Activated CD4-positive, alpha-beta memory T cell treated with anti-CD3 and anti-CD28 coated beads, Interleukin-2, amount 10 ng/mL, durations not matched to agents 7 days and 5 days (primary cell): ENCODE results near the gene NDUFAF2. TPM values are rescaled to one million over a fixed set of nuclear protein-coding genes. Genes with fewer than 3 reads are reported as not detected.
"Not testable (repeated sequence)": the region's sequence is repeated elsewhere in the genome, so short reads cannot be mapped to it uniquely, and the experiment has no call there.

ENCODE experiments used
- CTCF ChIA-PET: fragments of 350-600 bp; sonication (Branson Sonifier 250); formaldehyde crosslinking; loops from one replicate; lab custom pipeline; 2021; ENCODE audit warnings: antibody characterized with exemption, inconsistent platforms; lab: Charles Lee
- POLR2A ChIA-PET: fragments of 350-600 bp; sonication (Branson Sonifier 250); formaldehyde crosslinking; loops from one replicate; lab custom pipeline; 2021; ENCODE audit warnings: antibody characterized with exemption; lab: Charles Lee
- DNase-seq: peaks from one replicate; pipeline ENCODE4 v3.0.0-alpha.2; 2020
- H3K27ac Mint-ChIP-seq: one replicate; pipeline ENCODE4 v1.8.0; 2021; ENCODE audit warnings: mild to moderate bottlenecking, mixed read lengths
- H3K27me3 Mint-ChIP-seq: one replicate; pipeline ENCODE4 v1.8.0; 2021; ENCODE audit warnings: mixed read lengths
- H3K36me3 Mint-ChIP-seq: one replicate; pipeline ENCODE4 v1.8.0; 2021; ENCODE audit warnings: low read depth, mixed read lengths
- H3K4me1 Mint-ChIP-seq: one replicate; pipeline ENCODE4 v1.8.0; 2021; ENCODE audit warnings: mixed read lengths
- H3K4me3 Mint-ChIP-seq: one replicate; pipeline ENCODE4 v1.8.0; 2021; ENCODE audit warnings: mild to moderate bottlenecking, mixed read lengths
- H3K9me3 Mint-ChIP-seq: one replicate; pipeline ENCODE4 v1.8.0; 2021; ENCODE audit warnings: mixed read lengths
- total RNA-seq, 2 experiments: library from RNA; stranded (reverse); gene quantifications; one replicate each; pipeline ENCODE4 v1.2.3, GENCODE V29; 2021

Gene NDUFAF2
- total RNA-seq, 2 experiments from 2014 or later: 18.3 to 21.1 TPM

- no peak overlapping the region for H3K4me3 Mint-ChIP-seq
- peaks cover 3% of the 10 kb centered on the region for H3K9me3 Mint-ChIP-seq
- no peaks in the 10 kb centered on the region for H3K36me3 Mint-ChIP-seq
- POLR2A ChIA-PET: interaction anchor here (0.6 kb wide), 1 partner anchor 285 kb away, joined by 3 read pairs; no protein-coding TSS in a partner anchor
- H3K27ac Mint-ChIP-seq: no peak overlapping the region
- H3K27me3 Mint-ChIP-seq: no peaks in the 10 kb centered on the region
- no peaks in the 10 kb centered on the region for H3K4me1 Mint-ChIP-seq
- CTCF ChIA-PET: no interaction called here
- DNase-seq: no peak
Measured at GRCh38 chr5:61029456-61030162, 84.6 kb downstream of the NDUFAF2 start.

- Mint-ChIP-seq H3K36me3 (no peaks in the 10 kb centered on the region), H3K4me3 (no peak overlapping the region), H3K27ac (no peak overlapping the region), H3K27me3 (no peaks in the 10 kb centered on the region), H3K4me1 (no peaks in the 10 kb centered on the region), H3K9me3 (peaks cover 3% of the 10 kb centered on the region)
- CTCF ChIA-PET: no interaction called here
- DNase-seq: no peak
- POLR2A ChIA-PET: interaction anchor here (0.6 kb wide), 1 partner anchor 284 kb away, joined by 3 read pairs; no protein-coding TSS in a partner anchor
Measured at GRCh38 chr5:61030163-61030482, 85.1 kb downstream of the NDUFAF2 start.

DNA sequence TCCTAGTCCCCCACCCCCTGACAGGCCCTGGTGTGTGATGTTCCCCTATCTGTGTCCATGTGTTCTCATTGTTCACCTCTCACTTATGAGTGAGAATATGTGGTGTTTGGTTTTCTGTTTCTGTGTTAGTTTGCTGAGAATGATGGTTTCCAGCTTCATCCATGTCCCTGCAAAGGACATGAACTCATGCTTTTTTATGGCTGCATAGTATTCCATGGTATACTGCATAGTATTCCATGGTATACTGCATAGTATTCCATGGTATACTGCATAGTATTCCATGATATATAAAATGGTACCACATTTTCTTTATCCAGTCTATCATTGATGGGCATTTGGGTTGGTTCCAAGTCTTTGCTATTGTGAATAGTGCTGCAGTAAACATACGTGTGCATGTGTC is 86.3 kb downstream of the NDUFAF2 start:
- H3K27ac Mint-ChIP-seq, CTCF ChIA-PET, H3K4me1 Mint-ChIP-seq, POLR2A ChIA-PET, H3K27me3 Mint-ChIP-seq, H3K9me3 Mint-ChIP-seq, DNase-seq, H3K36me3 Mint-ChIP-seq, H3K4me3 Mint-ChIP-seq: not testable (repeated sequence)

DNA sequence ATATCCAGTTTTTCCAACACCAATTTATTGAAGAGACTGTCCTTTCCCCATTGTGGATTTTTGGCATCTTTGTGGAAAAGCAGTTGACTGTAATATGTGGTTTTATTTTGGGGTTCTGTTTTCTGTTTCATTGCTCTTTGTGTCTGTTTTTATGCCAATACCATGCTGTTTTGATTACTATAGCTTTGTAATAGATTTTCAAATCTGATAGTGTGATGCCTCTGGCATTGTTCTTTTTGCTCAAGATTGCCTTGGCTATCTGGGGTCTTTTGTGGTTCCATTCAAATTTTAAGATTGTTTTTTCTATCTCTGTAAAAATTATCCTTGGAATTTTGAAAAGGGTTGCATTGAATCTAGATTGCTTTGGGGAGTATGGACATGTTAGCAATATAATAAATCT is 99.5 kb downstream of the NDUFAF2 start:
- no peaks in the 10 kb centered on the region for H3K36me3 Mint-ChIP-seq
- no peaks in the 10 kb centered on the region for H3K9me3 Mint-ChIP-seq
- no peaks in the 10 kb centered on the region for H3K27me3 Mint-ChIP-seq
- H3K4me3 Mint-ChIP-seq: no peak overlapping the region
- H3K27ac Mint-ChIP-seq: no peak overlapping the region
- ChIA-PET CTCF (interaction anchor here (1.2 kb wide), 1 partner anchor 10 kb away, joined by 3 read pairs; no protein-coding TSS in a partner anchor), POLR2A (no interaction called here)
- DNase-seq: no peak
- no peaks in the 10 kb centered on the region for H3K4me1 Mint-ChIP-seq

GRCh38 chr5:61047346-61047745 is 102.3 kb downstream of the NDUFAF2 start:
- Mint-ChIP-seq H3K4me3 (no peak overlapping the region), H3K27ac (no peak overlapping the region), H3K4me1 (no peaks in the 10 kb centered on the region), H3K36me3 (no peaks in the 10 kb centered on the region), H3K27me3 (no peaks in the 10 kb centered on the region), H3K9me3 (no peaks in the 10 kb centered on the region)
- ChIA-PET CTCF (no interaction called here), POLR2A (no interaction called here)
- DNase-seq: no peak

DNA sequence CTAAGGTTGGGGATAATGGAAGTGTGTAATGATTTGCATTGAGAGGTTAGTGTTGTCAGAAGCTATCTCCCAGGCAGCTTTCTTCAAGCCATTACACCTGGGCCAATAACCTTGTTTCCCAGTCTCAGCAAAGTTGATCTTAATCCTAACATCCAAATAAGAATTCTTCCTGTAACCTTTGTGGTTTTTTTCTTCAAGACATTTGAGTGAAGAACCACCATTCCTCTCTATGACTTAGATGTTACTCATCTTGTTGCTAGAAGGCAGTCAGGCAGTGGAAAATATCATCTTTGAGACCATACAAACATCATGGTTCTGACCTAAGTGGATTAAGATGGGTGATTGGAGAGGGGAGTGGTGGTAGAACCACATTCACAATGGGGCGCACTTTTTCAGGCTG is 103.5 kb downstream of the NDUFAF2 start:
- DNase-seq: no peak
- Mint-ChIP-seq H3K4me1 (no peaks in the 10 kb centered on the region), H3K27me3 (no peaks in the 10 kb centered on the region), H3K27ac (no peak overlapping the region), H3K4me3 (no peak overlapping the region), H3K9me3 (no peaks in the 10 kb centered on the region), H3K36me3 (no peaks in the 10 kb centered on the region)
- POLR2A ChIA-PET: no interaction called here
- CTCF ChIA-PET: no interaction called here

DNA sequence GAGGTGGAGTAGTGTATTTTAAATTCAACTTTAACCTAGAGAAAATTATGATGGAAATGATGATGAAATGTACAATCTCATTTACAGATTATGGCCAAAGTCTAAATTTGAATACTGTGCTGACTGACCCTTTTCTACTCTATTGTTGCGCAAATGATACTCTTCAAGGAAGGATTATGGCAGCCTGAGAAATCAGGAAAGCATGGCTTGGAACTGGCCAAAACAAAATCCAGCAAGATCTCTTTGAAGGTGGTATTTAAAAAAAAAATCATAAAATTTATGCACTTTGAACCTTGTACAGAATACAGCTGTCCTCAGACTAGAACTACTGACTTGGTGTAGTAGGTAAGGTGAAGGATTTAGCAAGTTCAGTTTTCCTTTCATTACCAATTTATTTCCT is 105.3 kb downstream of the NDUFAF2 start:
- DNase-seq: no peak
- no peaks in the 10 kb centered on the region for H3K36me3 Mint-ChIP-seq
- no peaks in the 10 kb centered on the region for H3K27me3 Mint-ChIP-seq
- ChIA-PET POLR2A (no interaction called here), CTCF (no interaction called here)
- H3K27ac Mint-ChIP-seq: no peak overlapping the region
- H3K4me1 Mint-ChIP-seq: no peaks in the 10 kb centered on the region
- no peak overlapping the region for H3K4me3 Mint-ChIP-seq
- no peaks in the 10 kb centered on the region for H3K9me3 Mint-ChIP-seq

GRCh38 chr5:61051267-61051666 is 106.3 kb downstream of the NDUFAF2 start:
- no peaks in the 10 kb centered on the region for H3K4me1 Mint-ChIP-seq

GRCh38 chr5:61052882-61053281 is 107.9 kb downstream of the NDUFAF2 start:
- no peaks in the 10 kb centered on the region for H3K4me1 Mint-ChIP-seq
- H3K4me3 Mint-ChIP-seq: no peak overlapping the region
- H3K27ac Mint-ChIP-seq: no peak overlapping the region
- ChIA-PET POLR2A (no interaction called here), CTCF (interaction anchor here (1.0 to 1.2 kb wide), 3 partner anchors 243 to 605 kb away, joined by 3 read pairs; no protein-coding TSS in a partner anchor)
- no peaks in the 10 kb centered on the region for H3K27me3 Mint-ChIP-seq
- H3K9me3 Mint-ChIP-seq: no peaks in the 10 kb centered on the region
- H3K36me3 Mint-ChIP-seq: no peaks in the 10 kb centered on the region
- no peak for DNase-seq

More at GRCh38 chr5:61051267-61051666, 106.3 kb downstream of the NDUFAF2 start:
- H3K4me3 Mint-ChIP-seq: no peak overlapping the region
- ChIA-PET CTCF (no interaction called here), POLR2A (no interaction called here)
- DNase-seq: no peak
- no peaks in the 10 kb centered on the region for H3K27me3 Mint-ChIP-seq
- no peak overlapping the region for H3K27ac Mint-ChIP-seq
- H3K9me3 Mint-ChIP-seq: no peaks in the 10 kb centered on the region
- H3K36me3 Mint-ChIP-seq: no peaks in the 10 kb centered on the region

GRCh38 chr5:61053937-61054336 is 108.9 kb downstream of the NDUFAF2 start:
- Mint-ChIP-seq H3K4me3 (no peak overlapping the region), H3K36me3 (no peaks in the 10 kb centered on the region), H3K4me1 (no peaks in the 10 kb centered on the region), H3K27ac (no peak overlapping the region), H3K27me3 (no peaks in the 10 kb centered on the region), H3K9me3 (no peaks in the 10 kb centered on the region)
- CTCF ChIA-PET: interaction anchor here (1.4 to 3.1 kb wide), 2 partner anchors 10 to 604 kb away, joined by 3 to 20 read pairs; no protein-coding TSS in a partner anchor
- no peak for DNase-seq
- POLR2A ChIA-PET: no interaction called here

GRCh38 chr5:61055434-61056006 is 110.5 kb downstream of the NDUFAF2 start:
- ChIA-PET CTCF (interaction anchor here (0.8 to 3.1 kb wide), 6 partner anchors 8 to 659 kb away, joined by 3 to 20 read pairs (median 3); no protein-coding TSS in a partner anchor), POLR2A (no interaction called here)
- no peaks in the 10 kb centered on the region for H3K9me3 Mint-ChIP-seq
- no peak for DNase-seq
- no peaks in the 10 kb centered on the region for H3K36me3 Mint-ChIP-seq
- no peaks in the 10 kb centered on the region for H3K27me3 Mint-ChIP-seq
- no peaks in the 10 kb centered on the region for H3K4me1 Mint-ChIP-seq
- H3K4me3 Mint-ChIP-seq: no peak overlapping the region
- no peak overlapping the region for H3K27ac Mint-ChIP-seq

DNA sequence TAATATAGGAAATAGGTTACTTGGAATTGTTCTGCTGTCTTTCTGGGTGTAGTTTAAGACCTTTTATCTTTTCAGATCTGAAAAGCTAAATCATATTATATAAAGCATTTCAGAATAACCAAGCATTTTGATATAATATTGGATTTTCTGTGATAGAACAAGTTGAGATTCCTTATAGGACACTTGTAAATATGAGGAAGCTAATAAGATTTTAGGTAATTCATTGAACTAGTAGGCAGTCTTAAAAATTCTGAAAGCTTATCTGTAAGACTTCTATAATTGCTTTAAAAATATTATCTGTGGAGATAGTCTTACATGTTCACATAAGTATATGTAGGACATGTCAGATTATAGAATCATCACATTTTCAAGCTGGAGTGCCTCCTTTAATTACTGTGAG is 114.5 kb downstream of the NDUFAF2 start:
- H3K36me3 Mint-ChIP-seq: no peaks in the 10 kb centered on the region
- no peak for DNase-seq
- H3K27me3 Mint-ChIP-seq: no peaks in the 10 kb centered on the region
- POLR2A ChIA-PET: no interaction called here
- CTCF ChIA-PET: interaction anchor here (1.9 kb wide), 1 partner anchor 599 kb away, joined by 7 read pairs; no protein-coding TSS in a partner anchor
- H3K27ac Mint-ChIP-seq: no peak overlapping the region
- peaks cover 7% of the 10 kb centered on the region for H3K9me3 Mint-ChIP-seq
- H3K4me1 Mint-ChIP-seq: no peaks in the 10 kb centered on the region
- H3K4me3 Mint-ChIP-seq: no peak overlapping the region

- no peaks in the 10 kb centered on the region for H3K36me3 Mint-ChIP-seq
- CTCF ChIA-PET: no interaction called here
Measured at GRCh38 chr5:61069150-61069549, 124.1 kb downstream of the NDUFAF2 start.

More at GRCh38 chr5:61069150-61069549, 124.1 kb downstream of the NDUFAF2 start:
- H3K27me3 Mint-ChIP-seq: no peaks in the 10 kb centered on the region
- H3K4me1 Mint-ChIP-seq: peaks cover 4% of the 10 kb centered on the region
- peak; percentile 18 for DNase-seq
- POLR2A ChIA-PET: no interaction called here
- no peak overlapping the region for H3K27ac Mint-ChIP-seq
- no peak overlapping the region for H3K4me3 Mint-ChIP-seq
- peaks cover 3% of the 10 kb centered on the region for H3K9me3 Mint-ChIP-seq
